ENCODE measurements around the gene SULF2. TPM values are rescaled to one million over a fixed set of nuclear protein-coding genes. Genes with fewer than 3 reads are reported as not detected.

Gene SULF2
- total and polyA plus RNA-seq, 2 of the 4 experiments (the other 2 are of a cell fraction) = 0.54 to 0.77 TPM

- CTCF ChIA-PET = no interaction called here
Measured at GRCh38 chr20:47729472-47729871, 55.8 kb downstream of the SULF2 start.

More at GRCh38 chr20:47729472-47729871, 55.8 kb downstream of the SULF2 start:
- no peak overlapping the region for H2AK9ac ChIP-seq (replicated peaks; ENCODE audit: low read depth, low read length, poor library complexity)
- H4K20me1 ChIP-seq (ENCODE audit: insufficient read depth, low read length) = no peaks in the 10 kb centered on the region
- no peak overlapping the region for H2BK120ac ChIP-seq (ENCODE audit: low read depth, low read length)
- no peaks in the 10 kb centered on the region for H3K4me1 ChIP-seq (ENCODE audit: control insufficient read depth, insufficient read depth, low read length)
- ATAC-seq (ENCODE audit: low read depth) = no peak
- no peak overlapping the region for H3K4me2 ChIP-seq (ENCODE audit: low read depth, low read length)
- no peak overlapping the region for H3K56ac ChIP-seq (ENCODE audit: extremely low read depth, insufficient read depth, low read length)
- no peak overlapping the region for H3K23ac ChIP-seq (ENCODE audit: low read depth, low read length)
- no peak overlapping the region for H2AFZ ChIP-seq (replicated peaks; ENCODE audit: low read length, poor library complexity)
- no peak for DNase-seq
- POLR2A ChIA-PET (ENCODE audit: unreplicated experiment) = no interaction called here
- no peak overlapping the region for H2BK15ac ChIP-seq (ENCODE audit: low read depth, low read length)
- WGBS, 2 experiments (ENCODE audit: extremely low coverage in 2 of 2, insufficient read length in 1 of 2) = 80% methylated on average over 7 of the region's 10 CpGs; no CpG with 5 or more reads in 1 of the 2 experiments
- no peak overlapping the region for H3K9ac ChIP-seq (ENCODE audit: low read depth, low read length)
- in situ Hi-C loops (cut with MboI; ENCODE audit: low sequenced_read_pairs) = no loop called here
- H3K4me3 ChIP-seq (ENCODE audit: insufficient read depth, low read depth, low read length) = no peak overlapping the region
- no peak overlapping the region for H2BK5ac ChIP-seq (ENCODE audit: low read depth, low read length, poor library complexity, severe bottlenecking)
- no peak overlapping the region for H3K27ac ChIP-seq (ENCODE audit: insufficient read depth, low read length)
- H3K18ac ChIP-seq (ENCODE audit: low read depth, low read length) = no peak overlapping the region
- no peaks in the 10 kb centered on the region for H3K9me1 ChIP-seq (ENCODE audit: insufficient read depth, low read length)
- H3K27me3 ChIP-seq (ENCODE audit: control insufficient read depth, insufficient read depth, low read length) = no peaks in the 10 kb centered on the region; the same call in none of the 2 replicates
- H3K9me3 ChIP-seq (ENCODE audit: control insufficient read depth, insufficient read depth, low read length) = no peaks in the 10 kb centered on the region
- no TSS peak for BruUV-seq (replicated peaks)
- TF ChIP-seq FOS (IDR thresholded peaks at IDR 0.05; ENCODE audit: low read depth, low read length) (no peak), NFE2L2 (IDR thresholded peaks at IDR 0.05; ENCODE audit: low read depth, low read length) (no peak), CHD1 (IDR thresholded peaks at IDR 0.05; ENCODE audit: low read depth, low read length) (no peak), RCOR1 (IDR thresholded peaks at IDR 0.05; ENCODE audit: insufficient replicate concordance, low read length) (no peak), MAFK (IDR thresholded peaks at IDR 0.05; ENCODE audit: low read depth, low read length) (no peak), USF2 (IDR thresholded peaks at IDR 0.05; ENCODE audit: low read depth, low read length) (no peak), MAZ (IDR thresholded peaks at IDR 0.05; ENCODE audit: borderline replicate concordance, low read depth, low read length) (no peak), CEBPB (IDR thresholded peaks at IDR 0.05; ENCODE audit: low read depth, low read length) (no peak), RAD21 (IDR thresholded peaks at IDR 0.05; ENCODE audit: low read length) (no peak), ELK1 (IDR thresholded peaks at IDR 0.05; ENCODE audit: borderline replicate concordance, low read depth, low read length) (no peak), RFX5 (IDR thresholded peaks at IDR 0.05; ENCODE audit: low read depth, low read length) (no peak), POLR2A (IDR thresholded peaks at IDR 0.05; ENCODE audit: low read depth, low read length) (no peak), SMC3 (IDR thresholded peaks at IDR 0.05; ENCODE audit: low read depth, low read length) (no peak), BHLHE40 (IDR thresholded peaks at IDR 0.05; ENCODE audit: low read depth, low read length) (no peak), MXI1 (IDR thresholded peaks at IDR 0.05; ENCODE audit: borderline replicate concordance, low read depth, low read length) (no peak), CTCF (conservative IDR thresholded peaks at IDR 0.05; ENCODE audit: low read depth, low read length) (no peak)
- dilution Hi-C loops (cut with HindIII; ENCODE audit: low sequenced_read_pairs, unreplicated experiment) = no loop called here
- no peak overlapping the region for H3K4ac ChIP-seq (ENCODE audit: low read depth, low read length)
- H3K14ac ChIP-seq (replicated peaks; ENCODE audit: low read depth, low read length) = no peak overlapping the region
- no peak overlapping the region for H4K8ac ChIP-seq (ENCODE audit: low read depth in 2 of 2, low read length in 2 of 2)
- H2BK20ac ChIP-seq (ENCODE audit: low read depth, low read length) = no peak overlapping the region
- intact Hi-C loops (cut with micrococcal nuclease) = no loop called here
- H4K91ac ChIP-seq (ENCODE audit: insufficient read depth, low read depth, low read length) = no peak overlapping the region
- no peaks in the 10 kb centered on the region for H3K36me3 ChIP-seq (ENCODE audit: control insufficient read depth, insufficient read depth, low read length)
- no peak overlapping the region for H2AK5ac ChIP-seq (ENCODE audit: low read depth, low read length)
- H3K79me1 ChIP-seq (ENCODE audit: low read depth in 1 of 2, low read length in 2 of 2) = no peaks in the 10 kb centered on the region
- no peak overlapping the region for H4K5ac ChIP-seq (ENCODE audit: low read depth, low read length)

Data from IMR-90 (cell line).